NCI-H2171 treated with DMSO at 0.1 percent for 48 hours (cell line): ENCODE data around the gene CTDNEP1.
"Not testable (repeated sequence)": the region's sequence is repeated elsewhere in the genome, so short reads cannot be mapped to it uniquely, and the experiment has no call there.

ENCODE experiments used
- DNase-seq: peaks from one replicate; lab custom pipeline; 2025; lab: John Stamatoyannopoulos, UW

Gene CTDNEP1

GRCh38 chr17:7246779-7247178 lies 4.8 kb downstream of the CTDNEP1 start:
- DNase-seq, result no peak

GRCh38 chr17:7243838-7244237 lies 7.7 kb downstream of the CTDNEP1 start:
- DNase-seq, result not testable (repeated sequence)

GRCh38 chr17:7243453-7243729 lies 8.1 kb downstream of the CTDNEP1 start:
- DNase-seq, result no peak

GRCh38 chr17:7242717-7243452 lies 8.6 kb downstream of the CTDNEP1 start:
- DNase-seq, result peak; percentile 96

- peak; percentile 83 for DNase-seq
Observed at GRCh38 chr17:7241783-7242716, 9.5 kb downstream of the CTDNEP1 start, which contains the start of gene GABARAP. Gene GABARAP (minus strand): TSS chr17:7242449. CDS start chr17:7242330, 119 bp downstream.

- DNase-seq, result no peak
Observed at GRCh38 chr17:7241090-7241733, 10.3 kb downstream of the CTDNEP1 start.

- DNase-seq, result no peak
Observed at GRCh38 chr17:7240375-7240774, 11.2 kb downstream of the CTDNEP1 start.

- peak; percentile 99 for DNase-seq
Observed at GRCh38 chr17:7239091-7240027, 12.2 kb downstream of the CTDNEP1 start, which contains the start of gene PHF23. Gene PHF23 (minus strand): TSS chr17:7239457. CDS start chr17:7239279, 178 bp downstream.

GRCh38 chr17:7238420-7239090 lies 13.0 kb downstream of the CTDNEP1 start:
- DNase-seq, result no peak

GRCh38 chr17:7237761-7238419 lies 13.6 kb downstream of the CTDNEP1 start:
- peak; percentile 40 for DNase-seq

- no peak for DNase-seq
Observed at GRCh38 chr17:7237266-7237760, 14.2 kb downstream of the CTDNEP1 start.

GRCh38 chr17:7236808-7237207 lies 14.7 kb downstream of the CTDNEP1 start:
- no peak for DNase-seq

GRCh38 chr17:7235693-7236665 lies 15.6 kb downstream of the CTDNEP1 start:
- no peak for DNase-seq

- DNase-seq, result peak; percentile 97
Observed at GRCh38 chr17:7234083-7234951, 17.2 kb downstream of the CTDNEP1 start, which contains the start of gene DVL2. Gene DVL2 (minus strand): TSS chr17:7234517. CDS start chr17:7234262, 255 bp downstream.

GRCh38 chr17:7233701-7234082 lies 17.8 kb downstream of the CTDNEP1 start:
- no peak for DNase-seq

- DNase-seq, result no peak
Observed at GRCh38 chr17:7232114-7232513, 19.4 kb downstream of the CTDNEP1 start.

- no peak for DNase-seq
Observed at GRCh38 chr17:7229504-7229903, 22.0 kb downstream of the CTDNEP1 start.

- no peak for DNase-seq
Observed at GRCh38 chr17:7228920-7229319, 22.6 kb downstream of the CTDNEP1 start.
